Measurements from ENCODE around the gene SLC1A3.

GRCh38 chr5:36722900-36723299, 116.5 kb downstream of the SLC1A3 start:
- TF ChIP-seq, protein P1, sequence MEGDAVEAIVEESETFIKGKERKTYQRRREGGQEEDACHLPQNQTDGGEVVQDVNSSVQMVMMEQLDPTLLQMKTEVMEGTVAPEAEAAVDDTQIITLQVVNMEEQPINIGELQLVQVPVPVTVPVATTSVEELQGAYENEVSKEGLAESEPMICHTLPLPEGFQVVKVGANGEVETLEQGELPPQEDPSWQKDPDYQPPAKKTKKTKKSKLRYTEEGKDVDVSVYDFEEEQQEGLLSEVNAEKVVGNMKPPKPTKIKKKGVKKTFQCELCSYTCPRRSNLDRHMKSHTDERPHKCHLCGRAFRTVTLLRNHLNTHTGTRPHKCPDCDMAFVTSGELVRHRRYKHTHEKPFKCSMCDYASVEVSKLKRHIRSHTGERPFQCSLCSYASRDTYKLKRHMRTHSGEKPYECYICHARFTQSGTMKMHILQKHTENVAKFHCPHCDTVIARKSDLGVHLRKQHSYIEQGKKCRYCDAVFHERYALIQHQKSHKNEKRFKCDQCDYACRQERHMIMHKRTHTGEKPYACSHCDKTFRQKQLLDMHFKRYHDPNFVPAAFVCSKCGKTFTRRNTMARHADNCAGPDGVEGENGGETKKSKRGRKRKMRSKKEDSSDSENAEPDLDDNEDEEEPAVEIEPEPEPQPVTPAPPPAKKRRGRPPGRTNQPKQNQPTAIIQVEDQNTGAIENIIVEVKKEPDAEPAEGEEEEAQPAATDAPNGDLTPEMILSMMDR (IDR thresholded peaks at IDR 0.05; ENCODE audit: low read length), result no peak
- TF ChIP-seq EZH2phosphoT487 (IDR thresholded peaks at IDR 0.05; ENCODE audit: low read length) (no peak), EZH2 (optimal IDR thresholded peaks at IDR 0.05; ENCODE audit: low read depth, low read length) (no peak)
